Measurements from ENCODE around the gene CYP26C1.

GRCh38 chr10:93075369-93076221 is 15.0 kb downstream of the CYP26C1 start:
- TF ChIP-seq POLR2AphosphoS5 (IDR thresholded peaks at IDR 0.05) (no peak), CTCF (IDR thresholded peaks at IDR 0.05) (no peak)

Measured in upper lobe of left lung (tissue), 4 donors.